AG09309 (cell line): ENCODE data around the gene GRK5.
A peak's percentile ranks its signal among the peaks of the same experiment; 100 is the strongest.

Experiments used
- DNase-seq: peaks from one replicate; pipeline ENCODE4 v3.0.0-alpha.2; 2010; ENCODE audit warnings: low read depth
- H3K4me3 ChIP-seq: 2 replicates; pipeline ENCODE4 v1.5.1; 2011; ENCODE audit warnings: mild to moderate bottlenecking, low read depth, low read length, moderate library complexity; ENCODE audit not compliant: control insufficient read depth
- TF ChIP-seq, protein P1 (sequence below): IDR thresholded peaks from 2 replicates; pipeline ENCODE4 v1.5.1; 2011; ENCODE audit warnings: mild to moderate bottlenecking, low read depth, low read length, inconsistent platforms; ENCODE audit not compliant: insufficient read depth, control insufficient read depth; ENCODE audit errors: missing control alignments

GRK5 gene

DNA sequence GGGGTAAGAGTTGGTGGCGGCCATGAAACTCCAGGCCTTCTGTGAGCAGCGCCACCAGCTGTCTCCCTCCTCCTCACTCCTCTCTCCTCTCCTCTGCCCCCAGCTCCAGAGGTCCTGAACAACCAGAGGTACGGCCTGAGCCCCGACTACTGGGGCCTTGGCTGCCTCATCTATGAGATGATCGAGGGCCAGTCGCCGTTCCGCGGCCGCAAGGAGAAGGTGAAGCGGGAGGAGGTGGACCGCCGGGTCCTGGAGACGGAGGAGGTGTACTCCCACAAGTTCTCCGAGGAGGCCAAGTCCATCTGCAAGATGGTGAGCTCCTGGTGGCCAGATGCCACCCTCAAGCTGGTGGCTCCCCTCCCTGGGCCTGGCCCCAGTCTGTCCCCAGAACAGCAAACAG lies 236.1 kb downstream of the GRK5 start:
- TF ChIP-seq, protein P1, sequence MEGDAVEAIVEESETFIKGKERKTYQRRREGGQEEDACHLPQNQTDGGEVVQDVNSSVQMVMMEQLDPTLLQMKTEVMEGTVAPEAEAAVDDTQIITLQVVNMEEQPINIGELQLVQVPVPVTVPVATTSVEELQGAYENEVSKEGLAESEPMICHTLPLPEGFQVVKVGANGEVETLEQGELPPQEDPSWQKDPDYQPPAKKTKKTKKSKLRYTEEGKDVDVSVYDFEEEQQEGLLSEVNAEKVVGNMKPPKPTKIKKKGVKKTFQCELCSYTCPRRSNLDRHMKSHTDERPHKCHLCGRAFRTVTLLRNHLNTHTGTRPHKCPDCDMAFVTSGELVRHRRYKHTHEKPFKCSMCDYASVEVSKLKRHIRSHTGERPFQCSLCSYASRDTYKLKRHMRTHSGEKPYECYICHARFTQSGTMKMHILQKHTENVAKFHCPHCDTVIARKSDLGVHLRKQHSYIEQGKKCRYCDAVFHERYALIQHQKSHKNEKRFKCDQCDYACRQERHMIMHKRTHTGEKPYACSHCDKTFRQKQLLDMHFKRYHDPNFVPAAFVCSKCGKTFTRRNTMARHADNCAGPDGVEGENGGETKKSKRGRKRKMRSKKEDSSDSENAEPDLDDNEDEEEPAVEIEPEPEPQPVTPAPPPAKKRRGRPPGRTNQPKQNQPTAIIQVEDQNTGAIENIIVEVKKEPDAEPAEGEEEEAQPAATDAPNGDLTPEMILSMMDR, result no peak
- no peak for DNase-seq

DNA sequence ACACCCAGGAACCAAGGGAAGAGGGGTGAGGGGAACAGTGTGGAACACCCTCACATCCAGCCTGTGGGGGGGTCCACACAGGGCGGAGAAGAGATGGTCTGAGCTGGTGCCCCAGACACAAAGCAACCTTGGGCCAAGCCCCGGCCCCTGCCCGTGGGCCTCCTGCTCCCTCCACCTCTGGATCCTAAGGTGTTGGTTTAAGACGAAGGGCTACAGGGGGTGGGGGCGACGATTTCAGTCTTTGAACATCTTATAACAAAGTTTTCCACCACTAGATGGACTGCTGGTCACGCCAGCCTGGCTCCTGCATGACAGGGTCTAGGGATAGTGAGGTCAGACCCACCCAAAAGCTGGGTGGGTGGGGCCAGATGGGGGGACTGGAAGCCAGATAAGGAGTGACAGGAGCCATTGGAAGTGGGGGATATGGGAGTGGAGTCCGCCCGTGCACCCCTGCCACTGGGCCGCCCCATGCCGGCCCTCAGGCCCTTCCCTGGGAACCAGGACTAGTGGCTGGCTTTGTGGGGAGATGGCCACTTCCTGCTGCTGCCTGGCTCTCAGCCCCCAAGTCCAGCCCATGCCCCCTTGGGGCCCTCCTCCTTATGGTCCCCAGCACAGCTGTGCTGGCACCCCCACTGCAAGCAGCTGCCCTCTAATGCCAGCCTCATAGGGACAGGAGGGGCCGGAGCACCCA lies 236.7 kb downstream of the GRK5 start:
- no peak for DNase-seq
- H3K4me3 ChIP-seq, result no peak overlapping the region
- TF ChIP-seq, protein P1, result no peak

More for the DNA sequence above, 236.1 kb downstream of the GRK5 start:
- no peak overlapping the region for H3K4me3 ChIP-seq

DNA sequence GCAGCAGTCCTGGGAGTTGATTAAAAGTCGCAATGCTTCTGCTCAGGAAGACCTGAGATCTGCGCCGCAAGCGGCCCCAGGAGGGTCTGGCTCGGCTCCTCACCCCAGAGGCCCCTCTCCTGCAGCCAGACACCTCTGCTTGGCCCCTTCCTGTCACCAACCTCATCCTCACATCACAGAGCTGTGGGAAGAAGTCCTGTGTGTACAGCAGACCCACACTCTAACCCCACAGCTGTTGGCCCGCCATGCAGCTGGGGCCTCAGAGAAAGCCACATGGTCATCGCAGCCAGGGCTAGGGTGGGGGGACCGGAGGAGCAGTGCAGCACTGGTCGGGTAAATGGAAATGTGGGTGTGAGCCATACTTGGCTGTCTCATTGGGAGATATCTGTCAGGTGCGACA lies 237.5 kb downstream of the GRK5 start:
- H3K4me3 ChIP-seq, result no peak overlapping the region
- no peak for DNase-seq
- TF ChIP-seq, protein P1, result no peak

DNA sequence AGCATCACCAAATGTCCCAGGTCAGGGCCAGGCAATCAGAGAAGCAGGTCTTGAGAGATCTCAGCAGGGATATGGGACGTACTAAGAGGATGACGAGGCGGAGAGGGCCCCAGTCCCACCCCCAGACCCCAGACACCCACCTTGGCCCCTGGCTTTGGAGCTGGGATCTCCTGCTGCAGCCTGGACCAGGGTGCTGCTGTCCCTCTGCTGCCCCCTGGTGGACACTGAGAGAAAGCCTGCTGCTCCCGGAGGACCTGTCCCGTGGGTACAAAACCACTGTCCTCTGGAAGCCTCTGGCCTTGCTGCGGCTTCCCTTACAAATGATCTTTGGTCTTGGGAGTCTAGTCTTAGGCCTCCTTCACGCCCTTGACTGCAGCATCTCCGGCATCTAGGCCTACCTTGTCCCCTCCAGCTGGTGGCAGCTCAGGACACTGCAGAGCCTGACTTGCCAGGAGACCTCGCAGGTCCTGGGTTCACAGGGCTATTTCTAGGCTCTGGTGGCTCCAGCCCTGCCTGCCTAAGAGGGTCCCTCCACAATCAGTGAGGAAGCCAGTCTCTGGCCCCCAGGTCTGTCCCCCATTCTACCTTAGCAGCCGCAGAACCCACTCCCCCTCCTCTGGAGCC lies 238.1 kb downstream of the GRK5 start:
- TF ChIP-seq, protein P1, result peak; percentile 96
- peak; percentile 20 for DNase-seq
- H3K4me3 ChIP-seq, result no peak overlapping the region

DNA sequence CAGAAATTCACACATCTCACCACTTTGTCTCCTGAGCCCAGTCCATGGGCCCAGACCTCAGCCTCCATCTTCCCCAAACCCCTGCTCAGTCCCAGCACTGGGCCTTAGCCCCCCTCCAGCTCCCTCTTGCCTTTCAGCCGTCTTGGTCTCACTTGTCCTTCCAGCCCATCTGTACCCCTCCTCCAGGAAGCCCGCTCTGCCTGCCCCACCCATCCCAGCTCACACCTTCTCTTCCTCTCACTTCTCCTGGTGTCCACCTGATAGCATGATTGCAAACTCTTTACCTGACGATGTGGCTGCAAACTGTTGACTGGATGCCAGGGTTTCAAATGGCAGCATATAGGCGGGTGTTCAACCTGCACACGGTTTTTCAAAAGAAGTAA lies 238.6 kb downstream of the GRK5 start:
- no peak for DNase-seq
- no peak overlapping the region for H3K4me3 ChIP-seq
- TF ChIP-seq, protein P1, result no peak

DNA sequence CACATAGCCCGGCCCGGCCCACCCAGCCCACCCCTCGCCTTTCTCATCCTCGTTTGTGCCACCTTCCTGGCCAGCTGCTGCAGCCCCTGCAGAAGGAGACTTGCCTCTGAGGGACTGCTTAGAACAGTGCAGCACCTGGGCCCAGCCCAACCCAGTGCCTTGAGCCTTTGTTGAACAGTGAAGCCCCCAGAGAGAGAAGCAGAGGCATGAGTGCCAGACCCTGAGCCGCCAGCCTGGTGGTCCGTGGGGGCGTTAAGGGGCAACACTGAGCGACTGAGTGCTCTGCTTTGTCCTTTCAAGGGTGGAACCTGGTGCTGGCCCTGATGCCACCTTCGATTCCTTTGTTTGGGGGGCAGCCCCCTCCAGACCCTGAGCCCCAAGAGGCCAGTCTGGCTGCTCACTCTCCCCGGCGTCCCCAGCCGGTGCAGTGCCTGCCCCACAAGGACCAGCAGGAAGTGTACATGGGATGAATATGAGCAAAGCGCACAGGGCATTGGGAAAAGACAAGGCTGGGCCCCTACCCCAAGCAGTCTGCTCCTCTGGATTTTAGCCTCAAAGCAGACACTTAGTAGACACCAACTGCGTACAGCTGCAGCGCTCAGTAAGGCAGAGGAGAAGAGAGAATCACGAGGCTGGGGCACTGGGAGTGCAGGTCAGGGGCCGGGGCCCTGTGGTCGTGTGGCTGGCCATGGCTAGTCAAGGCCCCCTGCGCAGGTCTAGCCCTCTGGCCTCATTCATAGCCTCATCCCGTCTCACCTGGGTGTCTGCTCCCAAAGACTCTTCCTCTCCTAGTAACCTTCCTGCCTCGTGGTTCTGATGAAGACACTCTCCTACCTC lies 239.3 kb downstream of the GRK5 start:
- TF ChIP-seq, protein P1, result no peak
- no peak overlapping the region for H3K4me3 ChIP-seq

More for the DNA sequence above, 239.3 kb downstream of the GRK5 start:
- no peak for DNase-seq
